OCI-LY3 (cell line): ENCODE data around the gene NOS1.
"Not testable (repeated sequence)": the region's sequence is repeated elsewhere in the genome, so short reads cannot be mapped to it uniquely, and the experiment has no call there.

Source experiments
- EZH2phosphoT487 ChIP-seq: fragments of 200-600 bp; shearing (Covaris generic); IDR thresholded peaks from 2 replicates; pipeline ENCODE4 v1.6.1; 2018; ENCODE audit warnings: antibody characterized with exemption, mixed run types, low read depth
- TF ChIP-seq, protein P1 (sequence below): fragments of 200-600, 300-600 bp; sonication (generic); IDR thresholded peaks from 2 replicates; pipeline ENCODE4 v1.5.1; 2014; ENCODE audit warnings: antibody characterized with exemption, low read length, low read depth

- TF ChIP-seq, protein P1, sequence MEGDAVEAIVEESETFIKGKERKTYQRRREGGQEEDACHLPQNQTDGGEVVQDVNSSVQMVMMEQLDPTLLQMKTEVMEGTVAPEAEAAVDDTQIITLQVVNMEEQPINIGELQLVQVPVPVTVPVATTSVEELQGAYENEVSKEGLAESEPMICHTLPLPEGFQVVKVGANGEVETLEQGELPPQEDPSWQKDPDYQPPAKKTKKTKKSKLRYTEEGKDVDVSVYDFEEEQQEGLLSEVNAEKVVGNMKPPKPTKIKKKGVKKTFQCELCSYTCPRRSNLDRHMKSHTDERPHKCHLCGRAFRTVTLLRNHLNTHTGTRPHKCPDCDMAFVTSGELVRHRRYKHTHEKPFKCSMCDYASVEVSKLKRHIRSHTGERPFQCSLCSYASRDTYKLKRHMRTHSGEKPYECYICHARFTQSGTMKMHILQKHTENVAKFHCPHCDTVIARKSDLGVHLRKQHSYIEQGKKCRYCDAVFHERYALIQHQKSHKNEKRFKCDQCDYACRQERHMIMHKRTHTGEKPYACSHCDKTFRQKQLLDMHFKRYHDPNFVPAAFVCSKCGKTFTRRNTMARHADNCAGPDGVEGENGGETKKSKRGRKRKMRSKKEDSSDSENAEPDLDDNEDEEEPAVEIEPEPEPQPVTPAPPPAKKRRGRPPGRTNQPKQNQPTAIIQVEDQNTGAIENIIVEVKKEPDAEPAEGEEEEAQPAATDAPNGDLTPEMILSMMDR: not testable (repeated sequence)
- not testable (repeated sequence) for TF ChIP-seq EZH2phosphoT487
Observed at GRCh38 chr12:117220947-117221346, 140.5 kb downstream of the NOS1 start.
